Transverse colon (tissue), 4 donors: Measurements from ENCODE around the gene GFAP. TPM values are rescaled to one million over a fixed set of nuclear protein-coding genes. Genes with fewer than 3 reads are reported as not detected.

Source experiments
- DNase-seq: peaks from one replicate; pipeline ENCODE4 v3.0.0-alpha.2; 2019
- H3K27ac ChIP-seq, 4 donors: fragments of 200-600 bp; sonication (generic); 2 replicates each; pipeline ENCODE4 v1.5.1; 2016 to 2018; ENCODE audit warnings: inconsistent platforms in 4 of 4
- H3K27me3 ChIP-seq: fragments of 200-600 bp; sonication (generic); 2 replicates; pipeline ENCODE4 v1.5.1; 2017; ENCODE audit warnings: inconsistent platforms
- H3K36me3 ChIP-seq, 4 donors: fragments of 200-600 bp; sonication (generic); 2 replicates each; pipeline ENCODE4 v1.5.1; 2017 to 2019; ENCODE audit warnings: inconsistent platforms in 4 of 4
- H3K4me1 ChIP-seq, 4 donors: fragments of 200-600 bp; sonication (generic); 2 replicates each; pipeline ENCODE4 v1.5.1; 2017 to 2020; ENCODE audit warnings: inconsistent platforms in 4 of 4
- H3K4me3 ChIP-seq, 4 donors: fragments of 200-600 bp; sonication (generic); 1 replicate in 1 of 4; 2 replicates in 3 of 4; pipeline versions ENCODE4 v1.5.1 to v1.6.1; 2017 to 2019; ENCODE audit warnings: inconsistent platforms in 4 of 4
- H3K9me3 ChIP-seq, 2 donors: fragments of 200-600 bp; sonication (generic); 2 replicates each; pipeline ENCODE4 v1.5.1; 2017 to 2019; ENCODE audit warnings: inconsistent platforms in 2 of 2
- CTCF ChIP-seq, 5 experiments: fragments of 200-600 bp in 3 of 5; fragments of 450-650 bp in 2 of 5; sonication (generic) in 3 of 5; IDR thresholded peaks; 1 replicate in 2 of 5; 2 replicates in 3 of 5; pipeline ENCODE4 v1.5.1; 2016 to 2017; ENCODE audit warnings: antibody characterized with exemption in 5 of 5, inconsistent platforms in 3 of 5, mild to moderate bottlenecking in 2 of 5, moderate library complexity in 1 of 5
- EP300 ChIP-seq: sonication (generic); formaldehyde crosslinking; IDR thresholded peaks from one replicate; pipeline ENCODE4 v1.6.1; 2017; ENCODE audit warnings: antibody characterized with exemption, low read depth
- POLR2A ChIP-seq: fragments of 450-650 bp; IDR thresholded peaks from one replicate; pipeline ENCODE4 v1.6.1; 2016; ENCODE audit warnings: antibody characterized with exemption, mild to moderate bottlenecking, moderate library complexity
- POLR2AphosphoS5 ChIP-seq, 3 donors: sonication (generic); formaldehyde crosslinking; IDR thresholded peaks; one replicate each; pipeline ENCODE4 v1.6.1; 2016; ENCODE audit warnings: antibody characterized with exemption in 3 of 3
- WGBS, 2 donors: methylation state at CpG; one replicate each; pipeline ENCODE4 v1.1.5; 2018; ENCODE audit warnings: low coverage in 1 of 2; 5-methylcytosine and 5-hydroxymethylcytosine counted together
- in situ Hi-C, 4 donors: fragments of 200-750 bp; cut with MboI; loops; one replicate each; pipeline versions ENCODE4 v1.15.0 to v1.15.1; 2017; ENCODE audit warnings: low sequenced_read_pairs in 3 of 4, low pct_ligation_motif_present in 1 of 4, low pct_unique_long_range_greater_than_20kb in 1 of 4
- intact Hi-C: fragments of 100-400 bp; cut with DNase I; formaldehyde crosslinking; loops from one replicate; pipeline ENCODE4 v1.15.1; 2023; ENCODE audit warnings: low total_unique reads
- total RNA-seq, 4 donors: library from RNA; depleted of rRNA; stranded (reverse); fragments of >200 nt; gene quantifications; one replicate each; pipeline ENCODE4 v1.1.0, GENCODE V29; 2016

Gene GFAP
- total RNA-seq, 4 donors from 2014 or later: 0.68 TPM; not detected in 3

DNA sequence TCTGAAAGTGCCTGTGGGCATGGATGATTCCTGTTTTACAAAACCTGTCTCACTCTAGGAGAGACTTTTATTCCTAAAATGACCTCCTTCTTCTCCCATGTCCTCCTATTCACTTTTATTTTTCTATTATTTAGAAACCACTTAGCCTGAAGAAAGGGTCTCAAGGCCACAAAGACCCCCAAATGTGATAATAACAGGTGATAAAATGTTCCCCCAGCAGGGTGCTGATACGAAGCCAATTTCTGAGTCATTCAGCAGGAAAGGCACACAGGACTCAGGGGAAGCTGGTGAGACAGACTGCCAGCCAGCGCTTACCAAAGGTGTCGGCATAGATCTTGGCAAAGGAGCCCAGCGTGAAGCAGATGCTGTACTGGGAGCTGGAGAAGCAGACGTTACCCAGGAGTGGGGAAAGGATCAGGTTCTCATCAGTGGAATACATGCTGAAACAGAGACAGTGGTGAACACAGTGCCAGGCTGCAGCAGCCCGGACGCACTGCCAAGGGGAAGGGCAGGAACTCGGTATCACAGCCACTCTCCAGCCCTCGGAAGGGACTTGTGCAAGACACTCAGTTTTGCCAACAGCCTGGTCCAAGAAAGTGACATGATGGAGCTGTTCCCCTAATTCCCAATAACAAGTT lies 43.0 kb downstream of the GFAP start:
- Histone ChIP-seq H3K27me3 (no peaks in the 10 kb centered on the region), H3K36me3 (peaks cover 0 to 45% (median 17%) of the 10 kb centered on the region in 4 donors), H3K9me3 (no peaks in the 10 kb centered on the region), H3K4me3 (no peak overlapping the region), H3K27ac (peak overlapping the region; percentile 55 to 81 (median 72)), H3K4me1 (peaks cover 0 to 4% (median 0%) of the 10 kb centered on the region in 4 donors)
- no peak for TF ChIP-seq POLR2A
- TF ChIP-seq CTCF (IDR thresholded peaks at IDR 0.05): no peak
- TF ChIP-seq POLR2AphosphoS5 (IDR thresholded peaks at IDR 0.05): peak in 2 of 3 donors; percentile 57 to 82
- WGBS, 2 donors: 56 to 72% methylated on average over 4 to 9 of the region's 9 CpGs
- intact Hi-C loops: no loop called here
- in situ Hi-C loops: no loop called here
- peak; percentile 18 for DNase-seq

DNA sequence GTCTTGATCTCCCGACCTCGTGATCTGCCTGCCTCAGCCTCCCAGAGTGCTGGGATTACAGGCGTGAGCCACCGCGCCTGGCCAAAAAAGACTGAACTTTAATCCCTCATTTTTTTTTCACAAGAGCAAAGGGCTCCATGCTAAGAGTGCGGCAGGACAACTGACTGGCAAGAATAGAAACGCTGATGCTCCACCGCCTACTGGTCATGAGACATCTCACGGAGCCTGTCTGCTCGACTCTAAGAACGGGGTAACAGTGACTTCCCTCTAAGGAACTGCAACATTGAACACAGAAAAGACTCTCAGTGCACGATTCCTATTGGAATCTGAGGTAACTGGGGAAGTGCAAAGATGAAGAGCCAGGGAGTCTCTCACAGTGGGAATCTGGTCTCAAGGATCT lies 43.7 kb downstream of the GFAP start:
- intact Hi-C loops: no loop called here
- H3K4me1 ChIP-seq: peaks cover 0 to 4% (median 0%) of the 10 kb centered on the region in 4 donors
- peaks cover 0 to 41% (median 17%) of the 10 kb centered on the region in 4 donors for H3K36me3 ChIP-seq
- no peak overlapping the region for H3K4me3 ChIP-seq
- no peak for TF ChIP-seq POLR2AphosphoS5 (IDR thresholded peaks at IDR 0.05)
- TF ChIP-seq CTCF (IDR thresholded peaks at IDR 0.05): no peak
- TF ChIP-seq POLR2A: no peak
- no peak for TF ChIP-seq EP300
- H3K9me3 ChIP-seq: no peaks in the 10 kb centered on the region
- 90 to 95% methylated on average over 7 to 12 of the region's 12 CpGs for WGBS, 2 donors
- H3K27me3 ChIP-seq: no peaks in the 10 kb centered on the region
- no peak for DNase-seq
- peak overlapping the region; percentile 55 to 81 (median 72) for H3K27ac ChIP-seq
- in situ Hi-C loops: no loop called here

DNA sequence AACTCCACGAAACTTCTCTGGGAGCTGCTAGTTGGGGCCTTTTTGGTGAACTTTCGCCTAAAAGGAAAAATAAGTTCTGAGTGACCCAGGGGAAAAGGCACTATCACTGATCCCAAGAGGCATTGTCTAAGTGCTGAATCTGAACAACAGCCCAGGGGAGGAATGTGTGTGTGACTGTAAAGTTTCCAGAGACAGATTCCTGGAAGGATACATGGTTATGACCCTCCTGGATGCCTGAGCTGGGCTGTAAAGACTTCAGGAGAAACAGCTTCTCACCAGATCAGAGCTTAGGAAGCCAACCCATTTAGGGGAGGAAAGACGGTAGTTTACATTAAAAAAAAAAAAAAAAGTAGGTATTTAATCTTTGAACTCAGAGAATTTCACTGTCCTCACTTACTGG lies 47.5 kb downstream of the GFAP start:
- peak; percentile 55 for TF ChIP-seq EP300
- TF ChIP-seq POLR2AphosphoS5 (IDR thresholded peaks at IDR 0.05): peak in 1 of 3 donors; percentile 27
- TF ChIP-seq POLR2A: no peak
- TF ChIP-seq CTCF (IDR thresholded peaks at IDR 0.05): no peak
- Histone ChIP-seq H3K4me1 (peaks cover 0 to 8% (median 2%) of the 10 kb centered on the region in 4 donors), H3K36me3 (peaks cover 0 to 34% (median 8%) of the 10 kb centered on the region in 4 donors), H3K9me3 (no peaks in the 10 kb centered on the region), H3K27ac (peak overlapping the region; percentile 43 to 81 (median 72)), H3K4me3 (no peak overlapping the region), H3K27me3 (no peaks in the 10 kb centered on the region)
- in situ Hi-C loops: loop anchor here in 3 of 4 donors (5.0 to 10.0 kb wide), 2 partner anchors 83 to 86 kb away; no protein-coding TSS in a partner anchor
- DNase-seq: no peak
- intact Hi-C loops: loop anchor here (5.0 kb wide), 1 partner anchor 86 kb away; no protein-coding TSS in a partner anchor
- 82 to 88% methylated on average over 3 of the region's 3 CpGs for WGBS, 2 donors

GRCh38 chr17:44865931-44866330 lies 49.4 kb downstream of the GFAP start:
- Histone ChIP-seq H3K27me3 (no peaks in the 10 kb centered on the region), H3K4me3 (no peak overlapping the region), H3K4me1 (peaks cover 0 to 5% (median 4%) of the 10 kb centered on the region in 4 donors), H3K27ac (peak overlapping the region; percentile 17 to 81 (median 72)), H3K9me3 (no peaks in the 10 kb centered on the region), H3K36me3 (peaks cover 0 to 21% (median 9%) of the 10 kb centered on the region in 4 donors)
- in situ Hi-C loops (loop anchor here in 3 of 4 donors (5.0 to 10.0 kb wide), 2 partner anchors 81 to 84 kb away; no protein-coding TSS in a partner anchor), intact Hi-C loops (loop anchor here (5.0 kb wide), 1 partner anchor 84 kb away; no protein-coding TSS in a partner anchor)
- no peak for DNase-seq
- TF ChIP-seq POLR2A: no peak
- no peak for TF ChIP-seq EP300
- TF ChIP-seq POLR2AphosphoS5 (IDR thresholded peaks at IDR 0.05): no peak
- no peak for TF ChIP-seq CTCF (IDR thresholded peaks at IDR 0.05)
- 87 to 91% methylated on average over 5 to 6 of the region's 6 CpGs for WGBS, 2 donors
